Peyer's patch (tissue), 4 donors: ENCODE measurements around the gene LEF1. TPM values are rescaled to one million over a fixed set of nuclear protein-coding genes. Genes with fewer than 3 reads are reported as not detected.

Source experiments
- DNase-seq, 3 donors: peaks; one replicate each; pipeline ENCODE4 v3.0.0-alpha.2; 2017 to 2019
- H3K27ac ChIP-seq, 4 donors: fragments of 200-600 bp; sonication (generic); one replicate each; pipeline ENCODE4 v1.5.1; 2016 to 2019
- H3K27me3 ChIP-seq, 2 donors: fragments of 200-600 bp; sonication (generic); one replicate each; pipeline ENCODE4 v1.5.1; 2019
- H3K36me3 ChIP-seq, 3 donors: fragments of 200-600 bp; sonication (generic); one replicate each; pipeline ENCODE4 v1.5.1; 2016 to 2019
- H3K4me1 ChIP-seq, 4 donors: fragments of 200-600 bp; sonication (generic); one replicate each; pipeline ENCODE4 v1.5.1; 2016 to 2019
- H3K4me3 ChIP-seq, 4 donors: fragments of 200-600 bp; sonication (generic); 1 replicate in 3 of 4; 2 replicates in 1 of 4; pipeline ENCODE4 v1.5.1; 2016 to 2019; ENCODE audit warnings: mild to moderate bottlenecking in 1 of 4
- H3K9me3 ChIP-seq, 4 donors: fragments of 200-600 bp; sonication (generic); one replicate each; pipeline ENCODE4 v1.5.1; 2016 to 2019; ENCODE audit warnings: mild to moderate bottlenecking in 1 of 4
- CTCF ChIP-seq, 6 experiments: fragments of 450-650 bp in 4 of 6; fragments of 200-600 bp in 2 of 6; sonication (generic) in 1 of 6; IDR thresholded peaks; one replicate each; pipeline ENCODE4 v1.5.1; 2017 to 2019; ENCODE audit warnings: antibody characterized with exemption in 6 of 6, mild to moderate bottlenecking in 3 of 6, moderate library complexity in 1 of 6
- POLR2A ChIP-seq, 2 donors: fragments of 450-650 bp; IDR thresholded peaks; one replicate each; pipeline ENCODE4 v1.5.1; 2017; ENCODE audit warnings: antibody characterized with exemption in 2 of 2, mild to moderate bottlenecking in 2 of 2, moderate library complexity in 2 of 2
- total RNA-seq, 4 donors: library from RNA; depleted of rRNA; stranded (reverse); fragments of >200 nt; gene quantifications; one replicate each; pipeline ENCODE4 v1.1.0, GENCODE V29; 2016

LEF1 gene
- total RNA-seq, 4 donors from 2014 or later: 0.53 to 34.7 (median 4.4) TPM

- TF ChIP-seq POLR2A (IDR thresholded peaks at IDR 0.05): no peak
- no peak for TF ChIP-seq CTCF (IDR thresholded peaks at IDR 0.05)
- DNase-seq: no peak
- Histone ChIP-seq H3K36me3 (peaks cover 0 to 61% (median 0%) of the 10 kb centered on the region in 3 donors), H3K27me3 (no peaks in the 10 kb centered on the region), H3K4me3 (no peak overlapping the region), H3K4me1 (no peaks in the 10 kb centered on the region), H3K9me3 (no peaks in the 10 kb centered on the region), H3K27ac (no peak overlapping the region)
These were observed 135.4 kb downstream of the LEF1 start for GRCh38 chr4:108033348-108033747.

DNA sequence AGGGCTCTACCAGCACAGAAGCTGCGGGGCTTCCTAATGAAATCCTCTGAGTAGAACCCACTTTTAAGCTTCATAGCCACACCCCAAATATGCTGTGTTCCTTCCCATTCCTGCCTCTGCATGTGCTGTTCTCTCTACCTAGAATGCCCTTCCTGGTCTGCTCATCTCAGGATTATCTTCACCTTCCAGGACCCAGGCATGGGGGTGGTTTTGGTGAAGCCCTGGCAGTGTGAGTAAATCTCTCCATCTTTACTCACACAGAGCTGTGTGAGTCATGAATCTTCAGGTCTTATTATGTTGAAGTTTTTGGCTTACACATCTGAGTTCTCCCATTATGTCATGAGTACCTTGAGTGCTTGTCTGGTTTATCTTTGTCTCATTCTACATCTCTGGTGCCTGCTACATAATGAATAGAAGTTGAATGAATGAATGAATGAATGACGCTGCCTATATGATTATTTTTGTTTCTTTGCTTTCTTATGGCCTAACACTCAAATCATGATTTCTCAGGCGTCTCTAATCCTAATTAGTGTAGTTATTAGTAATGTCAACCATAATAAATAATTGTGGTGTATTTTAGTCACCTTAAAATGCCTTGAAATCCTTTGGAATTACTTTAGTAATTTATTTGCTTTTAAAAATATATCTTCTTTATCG, 137.2 kb downstream of the LEF1 start:
- Histone ChIP-seq H3K4me3 (no peak overlapping the region), H3K36me3 (peaks cover 0 to 79% (median 0%) of the 10 kb centered on the region in 3 donors), H3K9me3 (no peaks in the 10 kb centered on the region), H3K27ac (no peak overlapping the region), H3K4me1 (no peaks in the 10 kb centered on the region), H3K27me3 (no peaks in the 10 kb centered on the region)
- TF ChIP-seq POLR2A (IDR thresholded peaks at IDR 0.05) (no peak), CTCF (IDR thresholded peaks at IDR 0.05) (no peak)
- no peak for DNase-seq

DNA sequence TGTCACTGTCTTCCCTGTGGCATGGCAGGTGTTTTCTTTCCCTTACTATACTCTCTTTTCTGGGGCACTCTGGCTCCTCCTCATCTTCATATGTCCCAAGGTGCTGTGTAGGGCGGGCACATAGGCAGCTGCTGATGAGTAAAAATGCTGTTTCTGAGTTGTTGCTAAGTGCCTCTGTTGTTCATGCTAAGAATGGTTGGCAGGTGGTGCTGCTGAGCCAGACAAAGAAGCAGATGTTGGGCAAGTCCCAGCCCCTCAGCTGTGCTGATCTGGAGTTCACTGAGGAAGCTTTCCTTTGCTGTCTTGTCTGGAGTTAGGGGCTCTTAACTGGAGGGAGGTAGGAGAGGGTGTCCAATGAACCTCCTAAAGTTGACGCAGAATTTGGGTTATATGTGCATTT, 138.4 kb downstream of the LEF1 start:
- Histone ChIP-seq H3K27me3 (no peaks in the 10 kb centered on the region), H3K4me3 (no peak overlapping the region), H3K9me3 (no peaks in the 10 kb centered on the region), H3K36me3 (peaks cover 0 to 74% (median 0%) of the 10 kb centered on the region in 3 donors), H3K27ac (no peak overlapping the region), H3K4me1 (no peaks in the 10 kb centered on the region)
- peak in 2 of 3 donors; percentile 42 to 66 for DNase-seq
- TF ChIP-seq POLR2A (IDR thresholded peaks at IDR 0.05): no peak
- peak in 4 of 6 experiments; percentile 16 to 50 (median 48) for TF ChIP-seq CTCF (IDR thresholded peaks at IDR 0.05)

- no peaks in the 10 kb centered on the region for H3K9me3 ChIP-seq
- H3K27ac ChIP-seq: no peak overlapping the region
- no peak for DNase-seq
- TF ChIP-seq POLR2A (IDR thresholded peaks at IDR 0.05): no peak
- no peaks in the 10 kb centered on the region for H3K27me3 ChIP-seq
- H3K4me1 ChIP-seq: no peaks in the 10 kb centered on the region
- H3K36me3 ChIP-seq: peaks cover 0 to 75% (median 0%) of the 10 kb centered on the region in 3 donors
- H3K4me3 ChIP-seq: no peak overlapping the region
These were observed 139.0 kb downstream of the LEF1 start for GRCh38 chr4:108029731-108030130.

DNA sequence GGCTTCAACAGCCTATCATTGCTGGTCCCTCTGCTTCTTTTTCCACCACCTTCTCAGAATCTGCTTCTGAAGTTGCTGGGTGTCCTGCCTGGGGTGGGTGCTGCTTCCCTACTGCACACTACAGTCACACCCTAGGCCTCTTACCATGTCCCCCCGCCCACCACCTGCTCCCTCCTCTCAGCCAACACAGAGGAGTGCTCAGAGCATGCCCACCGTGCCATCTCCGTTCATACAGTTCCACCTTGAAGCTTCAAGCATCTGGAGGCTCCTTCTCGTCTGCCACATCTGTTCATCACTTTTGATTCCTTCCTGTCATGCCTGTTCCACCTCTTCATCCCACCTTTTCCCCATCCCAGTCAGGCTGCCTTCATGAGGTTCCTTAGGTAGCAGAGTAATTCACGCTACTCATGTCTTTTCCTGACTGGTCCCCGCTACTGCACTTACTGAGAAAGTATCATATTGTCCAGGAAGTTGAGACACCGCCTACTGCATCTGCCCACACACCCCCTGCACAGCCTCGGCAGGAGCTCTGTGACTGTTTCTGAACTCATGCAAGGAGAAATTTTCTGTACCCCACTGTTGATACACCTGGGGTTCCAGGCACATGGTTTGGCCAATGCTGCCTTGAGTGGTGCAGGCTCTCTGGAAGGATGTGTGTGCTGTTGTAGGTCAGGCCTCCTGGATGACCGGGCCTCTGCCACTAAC, 139.6 kb downstream of the LEF1 start:
- Histone ChIP-seq H3K9me3 (no peaks in the 10 kb centered on the region), H3K27me3 (no peaks in the 10 kb centered on the region), H3K4me3 (no peak overlapping the region), H3K36me3 (peaks cover 0 to 74% (median 0%) of the 10 kb centered on the region in 3 donors), H3K27ac (no peak overlapping the region), H3K4me1 (no peaks in the 10 kb centered on the region)
- DNase-seq: no peak
- TF ChIP-seq POLR2A (IDR thresholded peaks at IDR 0.05) (no peak), CTCF (IDR thresholded peaks at IDR 0.05) (no peak)

GRCh38 chr4:108024878-108025165, 143.9 kb downstream of the LEF1 start:
- TF ChIP-seq CTCF (IDR thresholded peaks at IDR 0.05) (no peak), POLR2A (IDR thresholded peaks at IDR 0.05) (no peak)
- Histone ChIP-seq H3K27ac (no peak overlapping the region), H3K9me3 (no peaks in the 10 kb centered on the region), H3K36me3 (peaks cover 0 to 80% (median 0%) of the 10 kb centered on the region in 3 donors), H3K4me1 (no peaks in the 10 kb centered on the region), H3K4me3 (no peak overlapping the region), H3K27me3 (no peaks in the 10 kb centered on the region)
- no peak for DNase-seq
